Measurements from ENCODE around the gene KIF19.

The KIF19 gene

GRCh38 chr17:74307984-74308773, 17.8 kb upstream of the KIF19 start:
- TF ChIP-seq MYC (IDR thresholded peaks at IDR 0.05; ENCODE audit: low read depth, low read length), result no peak
- no peak for TF ChIP-seq CTCF (IDR thresholded peaks at IDR 0.05; ENCODE audit: low read depth, low read length)
- no peak for TF ChIP-seq POLR2A (IDR thresholded peaks at IDR 0.05; ENCODE audit: extremely low read depth, insufficient read length)
- TF ChIP-seq MAX (IDR thresholded peaks at IDR 0.05; ENCODE audit: low read depth, low read length), result no peak
- H3K4me3 ChIP-seq (ENCODE audit: low read depth, low read length), result no peak overlapping the region
- DNase-seq (ENCODE audit: low read depth), result no peak

GRCh38 chr17:74309902-74310301, 16.1 kb upstream of the KIF19 start:
- DNase-seq (ENCODE audit: low read depth), result no peak
- TF ChIP-seq CTCF (IDR thresholded peaks at IDR 0.05; ENCODE audit: low read depth, low read length) (no peak), POLR2A (IDR thresholded peaks at IDR 0.05; ENCODE audit: extremely low read depth, insufficient read length) (no peak), MAX (IDR thresholded peaks at IDR 0.05; ENCODE audit: low read depth, low read length) (no peak), MYC (IDR thresholded peaks at IDR 0.05; ENCODE audit: low read depth, low read length) (no peak)
- no peak overlapping the region for H3K4me3 ChIP-seq (ENCODE audit: low read depth, low read length)

GRCh38 chr17:74314877-74315276, 11.1 kb upstream of the KIF19 start:
- no peak for TF ChIP-seq MYC (IDR thresholded peaks at IDR 0.05; ENCODE audit: low read depth, low read length)
- TF ChIP-seq CTCF (IDR thresholded peaks at IDR 0.05; ENCODE audit: low read depth, low read length), result no peak
- TF ChIP-seq MAX (IDR thresholded peaks at IDR 0.05; ENCODE audit: low read depth, low read length), result no peak
- TF ChIP-seq POLR2A (IDR thresholded peaks at IDR 0.05; ENCODE audit: extremely low read depth, insufficient read length), result no peak
- no peak for DNase-seq (ENCODE audit: low read depth)
- no peak overlapping the region for H3K4me3 ChIP-seq (ENCODE audit: low read depth, low read length)

GRCh38 chr17:74316220-74316619, 9.8 kb upstream of the KIF19 start:
- DNase-seq (ENCODE audit: low read depth), result no peak
- no peak overlapping the region for H3K4me3 ChIP-seq (ENCODE audit: low read depth, low read length)
- TF ChIP-seq CTCF (IDR thresholded peaks at IDR 0.05; ENCODE audit: low read depth, low read length) (no peak), MAX (IDR thresholded peaks at IDR 0.05; ENCODE audit: low read depth, low read length) (no peak), POLR2A (IDR thresholded peaks at IDR 0.05; ENCODE audit: extremely low read depth, insufficient read length) (no peak), MYC (IDR thresholded peaks at IDR 0.05; ENCODE audit: low read depth, low read length) (no peak)

GRCh38 chr17:74317071-74317470, 9.0 kb upstream of the KIF19 start:
- no peak overlapping the region for H3K4me3 ChIP-seq (ENCODE audit: low read depth, low read length)
- no peak for TF ChIP-seq MYC (IDR thresholded peaks at IDR 0.05; ENCODE audit: low read depth, low read length)
- TF ChIP-seq MAX (IDR thresholded peaks at IDR 0.05; ENCODE audit: low read depth, low read length), result no peak
- TF ChIP-seq CTCF (IDR thresholded peaks at IDR 0.05; ENCODE audit: low read depth, low read length), result no peak
- TF ChIP-seq POLR2A (IDR thresholded peaks at IDR 0.05; ENCODE audit: extremely low read depth, insufficient read length), result no peak
- no peak for DNase-seq (ENCODE audit: low read depth)
